ENCODE results near the gene QSER1. TPM values are rescaled to one million over a fixed set of nuclear protein-coding genes. Genes with fewer than 3 reads are reported as not detected.

QSER1 gene
- total and polyA plus RNA-seq, 9 of the 15 experiments (the other 6 are each of a cell fraction or from before 2014, with no cell fraction given) = 5.8 to 33.6 (median 22.3) TPM

- peak; percentile 74 for TF ChIP-seq CREB1 (IDR thresholded peaks at IDR 0.05)
- TF ChIP-seq CREB1 (CRISPR knock-in tag; IDR thresholded peaks at IDR 0.05) = 0 out of 2 replicates have a peak, but pooled peaks have one; percentile 21
- TF ChIP-seq CREB3 (tag; conservative IDR thresholded peaks at IDR 0.05; ENCODE audit: low read depth) = no peak
- no peak for TF ChIP-seq TSHZ1 (CRISPR knock-in tag; IDR thresholded peaks at IDR 0.05)
- TF ChIP-seq EP400 (IDR thresholded peaks at IDR 0.05) = peak; percentile 54; the same call in 1 of the 2 replicates
- TF ChIP-seq ZBTB40 (IDR thresholded peaks at IDR 0.05) = no peak
- no peak for TF ChIP-seq ZBTB40 (CRISPR knock-in tag; IDR thresholded peaks at IDR 0.05)
- TF ChIP-seq POLR2B (IDR thresholded peaks at IDR 0.05; ENCODE audit: low read depth, partially characterized antibody) = peak; percentile 87
- TF ChIP-seq MYBL2 (IDR thresholded peaks at IDR 0.05; ENCODE audit: low read depth) = peak; percentile 86
- no peak for TF ChIP-seq MYBL2 (CRISPR knock-in tag; IDR thresholded peaks at IDR 0.05; ENCODE audit: borderline replicate concordance)
- peak; percentile 32; the same call in 1 of the 2 replicates for TF ChIP-seq HDAC2 (IDR thresholded peaks at IDR 0.05)
These were observed 1.7 kb downstream of the QSER1 start (continued) for GRCh38 chr11:32894149-32894827.
